IMR-90 (cell line): ENCODE measurements around the gene LCN10. TPM values are rescaled to one million over a fixed set of nuclear protein-coding genes. Genes with fewer than 3 reads are reported as not detected.

Source experiments
- ATAC-seq: fragments of 200-7000 bp; cut with Tn5 transposase; 2 replicates; pipeline ENCODE4 v1.9.1; 2020; ENCODE audit warnings: low read depth, mild to moderate bottlenecking, moderate library complexity
- BruUV-seq: library from RNA; stranded (reverse); fragments of 400-500 nt; replicated peaks from 2 replicates; lab custom pipeline; 2021; lab: Mats Ljungman, UMichigan
- CTCF ChIA-PET: fragments of 300-600 bp; formaldehyde crosslinking; extraction: SDS; loops from one replicate; lab custom pipeline; 2021; ENCODE audit warnings: antibody characterized with exemption; lab: Yijun Ruan, JAX
- POLR2A ChIA-PET: fragments of 300-600 bp; sonication (Branson Sonifier 250); formaldehyde crosslinking; loops from one replicate; lab custom pipeline; 2022; ENCODE audit warnings: antibody characterized with exemption; ENCODE audit not compliant: unreplicated experiment; lab: Charles Lee
- DNase-seq: peaks from one replicate; pipeline ENCODE4 v3.0.0; 2013
- H2AFZ ChIP-seq: replicated peaks from 2 replicates; pipeline ENCODE3; 2013; ENCODE audit warnings: low read length, mild to moderate bottlenecking; ENCODE audit not compliant: poor library complexity
- H2AK5ac ChIP-seq: 2 replicates; pipeline ENCODE4 v1.6.1; 2013; ENCODE audit warnings: low read depth, low read length, inconsistent platforms
- H2AK9ac ChIP-seq: replicated peaks from 2 replicates; pipeline ENCODE3; 2013; ENCODE audit warnings: mild to moderate bottlenecking, low read depth, low read length, moderate library complexity; ENCODE audit not compliant: poor library complexity
- H2BK120ac ChIP-seq: 2 replicates; pipeline ENCODE4 v1.6.1; 2013; ENCODE audit warnings: low read depth, low read length, inconsistent platforms
- H2BK15ac ChIP-seq: 3 replicates; pipeline ENCODE4 v1.6.1; 2013; ENCODE audit warnings: low read depth, low read length, inconsistent platforms
- H2BK20ac ChIP-seq: 2 replicates; pipeline ENCODE4 v1.6.1; 2013; ENCODE audit warnings: low read depth, mild to moderate bottlenecking, inconsistent platforms, low read length, moderate library complexity
- H2BK5ac ChIP-seq: 2 replicates; pipeline ENCODE4 v1.6.1; 2013; ENCODE audit warnings: mild to moderate bottlenecking, low read depth, low read length, inconsistent platforms; ENCODE audit not compliant: poor library complexity, severe bottlenecking
- H3K14ac ChIP-seq: replicated peaks from 2 replicates; pipeline ENCODE4 v1.6.1; 2013; ENCODE audit warnings: low read depth, low read length, inconsistent platforms
- H3K18ac ChIP-seq: 2 replicates; pipeline ENCODE4 v1.6.1; 2013; ENCODE audit warnings: low read depth, low read length, control low read depth
- H3K23ac ChIP-seq: 2 replicates; pipeline ENCODE4 v1.6.1; 2013; ENCODE audit warnings: low read depth, low read length, inconsistent platforms
- H3K27ac ChIP-seq: 2 replicates; pipeline ENCODE4 v1.5.1; 2013; ENCODE audit warnings: mild to moderate bottlenecking, control low read depth, low read length; ENCODE audit not compliant: insufficient read depth
- H3K27me3 ChIP-seq: 2 replicates; pipeline ENCODE4 v1.6.1; 2013; ENCODE audit warnings: low read length; ENCODE audit not compliant: control insufficient read depth, insufficient read depth
- H3K36me3 ChIP-seq: 2 replicates; pipeline ENCODE4 v1.6.1; 2013; ENCODE audit warnings: low read length, mixed read lengths; ENCODE audit not compliant: control insufficient read depth, insufficient read depth
- H3K4ac ChIP-seq: 2 replicates; pipeline ENCODE4 v1.6.1; 2013; ENCODE audit warnings: low read depth, low read length, inconsistent platforms
- H3K4me1 ChIP-seq: 2 replicates; pipeline ENCODE4 v1.6.1; 2013; ENCODE audit warnings: low read length, mixed read lengths; ENCODE audit not compliant: control insufficient read depth, insufficient read depth
- H3K4me2 ChIP-seq: 2 replicates; pipeline ENCODE4 v1.6.1; 2013; ENCODE audit warnings: low read depth, mild to moderate bottlenecking, control low read depth, low read length, moderate library complexity
- H3K4me3 ChIP-seq: 2 replicates; pipeline ENCODE4 v1.5.1; 2013; ENCODE audit warnings: low read depth, mild to moderate bottlenecking, control low read depth, low read length, moderate library complexity; ENCODE audit not compliant: insufficient read depth
- H3K56ac ChIP-seq: 2 replicates; pipeline ENCODE4 v1.6.1; 2013; ENCODE audit warnings: low read length, inconsistent platforms; ENCODE audit not compliant: insufficient read depth; ENCODE audit errors: extremely low read depth
- H3K79me1 ChIP-seq, 2 experiments: 2 replicates each; pipeline ENCODE4 v1.6.1; 2013; ENCODE audit warnings: low read length in 2 of 2, inconsistent platforms in 1 of 2, low read depth in 1 of 2
- H3K9ac ChIP-seq: 2 replicates; pipeline ENCODE4 v1.6.1; 2013; ENCODE audit warnings: low read depth, low read length, control low read depth
- H3K9me1 ChIP-seq: 2 replicates; pipeline ENCODE4 v1.6.1; 2013; ENCODE audit warnings: low read length, inconsistent platforms; ENCODE audit not compliant: insufficient read depth
- H3K9me3 ChIP-seq: 2 replicates; pipeline ENCODE4 v1.6.1; 2013; ENCODE audit warnings: low read length; ENCODE audit not compliant: control insufficient read depth, insufficient read depth
- H4K20me1 ChIP-seq: 2 replicates; pipeline ENCODE4 v1.6.1; 2013; ENCODE audit warnings: low read length, inconsistent platforms; ENCODE audit not compliant: insufficient read depth
- H4K5ac ChIP-seq: 2 replicates; pipeline ENCODE4 v1.6.1; 2013; ENCODE audit warnings: mild to moderate bottlenecking, low read depth, low read length, control low read depth
- H4K8ac ChIP-seq, 2 experiments: 2 replicates each; pipeline ENCODE4 v1.6.1; 2013; ENCODE audit warnings: low read depth in 2 of 2, low read length in 2 of 2, control low read depth in 1 of 2, inconsistent platforms in 1 of 2
- H4K91ac ChIP-seq: 2 replicates; pipeline ENCODE4 v1.6.1; 2013; ENCODE audit warnings: low read depth, low read length, inconsistent platforms; ENCODE audit not compliant: insufficient read depth
- BHLHE40 ChIP-seq: fragments of 150-350 bp; IDR thresholded peaks from 2 replicates; pipeline ENCODE4 v1.6.1; 2016; ENCODE audit warnings: mild to moderate bottlenecking, low read depth, low read length
- CEBPB ChIP-seq: IDR thresholded peaks from 2 replicates; pipeline ENCODE4 v1.6.1; 2012; ENCODE audit warnings: low read depth, low read length, improper control_type of control experiment
- CHD1 ChIP-seq: IDR thresholded peaks from 2 replicates; pipeline ENCODE4 v1.6.1; 2012; ENCODE audit warnings: low read depth, low read length, improper control_type of control experiment
- CTCF ChIP-seq: conservative IDR thresholded peaks from 2 replicates; pipeline ENCODE4 v1.5.1; 2012; ENCODE audit warnings: mild to moderate bottlenecking, low read depth, low read length, improper control_type of control experiment
- ELK1 ChIP-seq: fragments of 150-350 bp; IDR thresholded peaks from 2 replicates; pipeline ENCODE4 v1.6.1; 2016; ENCODE audit warnings: low read depth, mild to moderate bottlenecking, low read length, moderate library complexity, borderline replicate concordance
- FOS ChIP-seq: fragments of 150-350 bp; IDR thresholded peaks from 2 replicates; pipeline ENCODE4 v1.6.1; 2016; ENCODE audit warnings: low read depth, low read length
- MAFK ChIP-seq: IDR thresholded peaks from 2 replicates; pipeline ENCODE4 v1.6.1; 2012; ENCODE audit warnings: low read depth, low read length, improper control_type of control experiment
- MAZ ChIP-seq: IDR thresholded peaks from 2 replicates; pipeline ENCODE4 v1.6.1; 2012; ENCODE audit warnings: low read depth, mild to moderate bottlenecking, low read length, improper control_type of control experiment, moderate library complexity, borderline replicate concordance
- MXI1 ChIP-seq: IDR thresholded peaks from 2 replicates; pipeline ENCODE4 v1.6.1; 2012; ENCODE audit warnings: low read depth, mild to moderate bottlenecking, low read length, moderate library complexity, borderline replicate concordance
- NFE2L2 ChIP-seq: fragments of 150-350 bp; IDR thresholded peaks from 2 replicates; pipeline ENCODE4 v1.6.1; 2016; ENCODE audit warnings: low read depth, mild to moderate bottlenecking, low read length
- POLR2A ChIP-seq: IDR thresholded peaks from 2 replicates; pipeline ENCODE4 v1.6.1; 2012; ENCODE audit warnings: mild to moderate bottlenecking, low read depth, low read length
- RAD21 ChIP-seq: IDR thresholded peaks from 2 replicates; pipeline ENCODE4 v1.6.1; 2012; ENCODE audit warnings: low read length, improper control_type of control experiment
- RCOR1 ChIP-seq: IDR thresholded peaks from 2 replicates; pipeline ENCODE4 v1.6.1; 2012; ENCODE audit warnings: mild to moderate bottlenecking, low read length, improper control_type of control experiment; ENCODE audit not compliant: insufficient replicate concordance
- RFX5 ChIP-seq: IDR thresholded peaks from 2 replicates; pipeline ENCODE4 v1.8.0; 2012; ENCODE audit warnings: low read depth, mild to moderate bottlenecking, low read length, moderate library complexity
- SMC3 ChIP-seq: fragments of 150-350 bp; IDR thresholded peaks from 2 replicates; pipeline ENCODE4 v1.6.1; 2016; ENCODE audit warnings: low read depth, mild to moderate bottlenecking, antibody characterized with exemption, low read length, moderate library complexity
- USF2 ChIP-seq: fragments of 150-350 bp; IDR thresholded peaks from 2 replicates; pipeline ENCODE4 v1.6.1; 2017; ENCODE audit warnings: mild to moderate bottlenecking, antibody characterized with exemption, low read length, low read depth
- WGBS, 2 experiments: methylation state at CpG; one replicate each; pipeline versions ENCODE4 v1.1.5 to v1.1.7; 2013; ENCODE audit warnings: missing lambda C conversion rate in 2 of 2; ENCODE audit not compliant: insufficient read length in 1 of 2; ENCODE audit errors: extremely low coverage in 2 of 2; 5-methylcytosine and 5-hydroxymethylcytosine counted together
- dilution Hi-C: fragments of 300-500 bp; cut with HindIII; formaldehyde crosslinking; loops from one replicate; pipeline ENCODE4 v1.14.3; 2018; ENCODE audit warnings: low sequenced_read_pairs; ENCODE audit not compliant: unreplicated experiment
- in situ Hi-C: fragments of 300-500 bp; cut with MboI; formaldehyde crosslinking; loops from 3 replicates; pipeline ENCODE4 v1.14.3; 2019; ENCODE audit warnings: low sequenced_read_pairs, inconsistent platforms, mixed read lengths
- intact Hi-C: fragments of 100-400 bp; cut with micrococcal nuclease; formaldehyde crosslinking; loops from 2 replicates; pipeline ENCODE4 v1.10.0; 2022
- polyA plus RNA-seq, 3 experiments: library from polyadenylated mRNA; depleted of rRNA; stranded (reverse); fragments of >200 nt; gene quantifications; 2 replicates each; pipeline ENCODE4 v1.2.3, GENCODE V29; 2012; ENCODE audit warnings: low replicate concordance in 1 of 3
- total RNA-seq: library from RNA; depleted of rRNA; stranded (reverse); fragments of >200 nt; gene quantifications from 2 replicates; pipeline ENCODE4 v1.2.3, GENCODE V29; 2012

Gene LCN10
- total and polyA plus RNA-seq, 2 of the 4 experiments (the other 2 are of a cell fraction) = not detected

- no peaks in the 10 kb centered on the region for H3K9me1 ChIP-seq
- no peak overlapping the region for H2AFZ ChIP-seq
- WGBS, 2 experiments = 87% methylated on average over 13 of the region's 20 CpGs; no CpG with 5 or more reads in 1 of the 2 experiments
- ChIA-PET POLR2A (no interaction called here), CTCF (interaction anchor here (0.8 kb wide), 1 partner anchor 22 kb away, joined by 7 read pairs; no protein-coding TSS in a partner anchor)
- no peak overlapping the region for H3K18ac ChIP-seq
- no peak overlapping the region for H3K4me2 ChIP-seq
- H3K56ac ChIP-seq = no peak overlapping the region
- no peak overlapping the region for H3K23ac ChIP-seq
- DNase-seq (no peak), ATAC-seq (no peak)
- H4K91ac ChIP-seq = no peak overlapping the region
- H3K14ac ChIP-seq = no peak overlapping the region
- H2AK5ac ChIP-seq = no peak overlapping the region
- no peak overlapping the region for H3K27ac ChIP-seq
- H3K27me3 ChIP-seq = peaks cover 6% of the 10 kb centered on the region
- in situ Hi-C loops (no loop called here), dilution Hi-C loops (no loop called here), intact Hi-C loops (no loop called here)
- no peak overlapping the region for H2BK15ac ChIP-seq
- no peaks in the 10 kb centered on the region for H3K79me1 ChIP-seq
- no peak overlapping the region for H3K9ac ChIP-seq
- TF ChIP-seq POLR2A = no peak
- no peak for TF ChIP-seq USF2
- no peak for TF ChIP-seq BHLHE40
- TF ChIP-seq CEBPB = no peak
- TF ChIP-seq MAFK = no peak
- no peak for TF ChIP-seq FOS
- TF ChIP-seq CTCF = no peak
- no peak for TF ChIP-seq MXI1
- TF ChIP-seq RCOR1 = no peak
- no peak for TF ChIP-seq SMC3
- TF ChIP-seq MAZ = no peak
- TF ChIP-seq RAD21 = no peak
- no peak for TF ChIP-seq CHD1
- no peak for TF ChIP-seq NFE2L2
- no peak for TF ChIP-seq ELK1
- no peak for TF ChIP-seq RFX5
- no peak overlapping the region for H2AK9ac ChIP-seq
- H3K4ac ChIP-seq = no peak overlapping the region
- no peak overlapping the region for H2BK120ac ChIP-seq
- H2BK5ac ChIP-seq = no peak overlapping the region
- no peak overlapping the region for H2BK20ac ChIP-seq
- H3K4me3 ChIP-seq = no peak overlapping the region
- no peaks in the 10 kb centered on the region for H4K20me1 ChIP-seq
- H3K36me3 ChIP-seq = no peaks in the 10 kb centered on the region
- no peak overlapping the region for H4K8ac ChIP-seq
- BruUV-seq = no TSS peak
- H3K4me1 ChIP-seq = no peaks in the 10 kb centered on the region
- no peak overlapping the region for H4K5ac ChIP-seq
- H3K9me3 ChIP-seq = peaks cover 12% of the 10 kb centered on the region
These were observed 15.0 kb upstream of the LCN10 start for GRCh38 chr9:136757751-136758140.
